Liver (tissue), 3 donors: ENCODE data around the gene TM9SF3.

Experiments used
- HNF4G ChIP-seq: IDR thresholded peaks from 2 replicates; pipeline ENCODE4 v1.6.1; 2016; ENCODE audit warnings: antibody characterized with exemption
- RAD21 ChIP-seq, 2 donors: IDR thresholded peaks; 2 replicates each; pipeline ENCODE4 v1.6.1; 2016; ENCODE audit warnings: antibody characterized with exemption in 2 of 2, mild to moderate bottlenecking in 2 of 2
- TF ChIP-seq, protein P1 (sequence below): fragments of 150-350 bp; IDR thresholded peaks from 2 replicates; pipeline ENCODE4 v1.5.1; 2017; ENCODE audit warnings: improper control_type of control experiment, low read depth, low read length; ENCODE audit not compliant: missing input control
- donor health status: healthy.
- donor health status: healthy.

DNA sequence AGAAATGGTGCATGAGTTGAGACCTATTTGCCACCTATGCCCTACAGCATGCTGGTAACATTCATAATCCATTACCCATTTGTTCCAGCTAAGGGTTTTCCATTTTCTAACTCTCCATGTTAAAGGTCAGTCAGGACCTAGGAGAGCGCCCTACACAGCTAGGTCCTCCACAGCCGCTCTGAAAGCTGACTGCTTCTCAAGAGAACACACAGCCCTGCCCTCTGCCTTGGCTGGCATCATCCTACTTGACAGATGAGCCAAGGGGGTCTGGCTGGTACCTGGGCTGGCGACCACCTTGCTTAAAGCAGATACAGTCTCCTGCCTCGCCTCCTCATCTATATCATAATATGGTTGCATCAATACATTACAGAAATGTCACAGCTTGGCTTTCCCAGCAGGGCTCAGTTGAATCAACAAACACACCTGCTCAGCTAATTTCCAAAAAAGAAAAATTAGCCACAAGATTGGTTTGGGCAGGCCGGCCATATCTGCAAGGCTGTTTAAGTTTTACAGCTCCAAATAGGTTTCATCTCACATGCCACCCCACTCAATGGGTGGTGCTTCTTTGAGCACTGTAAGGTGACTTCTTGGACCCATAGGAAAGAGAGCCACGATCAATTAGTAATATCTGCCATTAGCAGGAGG, 90.4 kb downstream of the TM9SF3 start:
- TF ChIP-seq, protein P1, sequence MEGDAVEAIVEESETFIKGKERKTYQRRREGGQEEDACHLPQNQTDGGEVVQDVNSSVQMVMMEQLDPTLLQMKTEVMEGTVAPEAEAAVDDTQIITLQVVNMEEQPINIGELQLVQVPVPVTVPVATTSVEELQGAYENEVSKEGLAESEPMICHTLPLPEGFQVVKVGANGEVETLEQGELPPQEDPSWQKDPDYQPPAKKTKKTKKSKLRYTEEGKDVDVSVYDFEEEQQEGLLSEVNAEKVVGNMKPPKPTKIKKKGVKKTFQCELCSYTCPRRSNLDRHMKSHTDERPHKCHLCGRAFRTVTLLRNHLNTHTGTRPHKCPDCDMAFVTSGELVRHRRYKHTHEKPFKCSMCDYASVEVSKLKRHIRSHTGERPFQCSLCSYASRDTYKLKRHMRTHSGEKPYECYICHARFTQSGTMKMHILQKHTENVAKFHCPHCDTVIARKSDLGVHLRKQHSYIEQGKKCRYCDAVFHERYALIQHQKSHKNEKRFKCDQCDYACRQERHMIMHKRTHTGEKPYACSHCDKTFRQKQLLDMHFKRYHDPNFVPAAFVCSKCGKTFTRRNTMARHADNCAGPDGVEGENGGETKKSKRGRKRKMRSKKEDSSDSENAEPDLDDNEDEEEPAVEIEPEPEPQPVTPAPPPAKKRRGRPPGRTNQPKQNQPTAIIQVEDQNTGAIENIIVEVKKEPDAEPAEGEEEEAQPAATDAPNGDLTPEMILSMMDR, result no peak
- TF ChIP-seq HNF4G, result no peak
- no peak for TF ChIP-seq RAD21 (IDR thresholded peaks at IDR 0.05)
